IMR-90 (cell line): ENCODE measurements around the gene CPNE9. TPM values are rescaled to one million over a fixed set of nuclear protein-coding genes. Genes with fewer than 3 reads are reported as not detected.

Experiments
- ATAC-seq: fragments of 200-7000 bp; cut with Tn5 transposase; 2 replicates; pipeline ENCODE4 v1.9.1; 2020; ENCODE audit warnings: low read depth, mild to moderate bottlenecking, moderate library complexity
- BruUV-seq: library from RNA; stranded (reverse); fragments of 400-500 nt; replicated peaks from 2 replicates; lab custom pipeline; 2021; lab: Mats Ljungman, UMichigan
- CTCF ChIA-PET: fragments of 300-600 bp; formaldehyde crosslinking; extraction: SDS; loops from one replicate; lab custom pipeline; 2021; ENCODE audit warnings: antibody characterized with exemption; lab: Yijun Ruan, JAX
- POLR2A ChIA-PET: fragments of 300-600 bp; sonication (Branson Sonifier 250); formaldehyde crosslinking; loops from one replicate; lab custom pipeline; 2022; ENCODE audit warnings: antibody characterized with exemption; ENCODE audit not compliant: unreplicated experiment; lab: Charles Lee
- DNase-seq: peaks from one replicate; pipeline ENCODE4 v3.0.0; 2013
- H2AFZ ChIP-seq: replicated peaks from 2 replicates; pipeline ENCODE3; 2013; ENCODE audit warnings: low read length, mild to moderate bottlenecking; ENCODE audit not compliant: poor library complexity
- H2AK5ac ChIP-seq: 2 replicates; pipeline ENCODE4 v1.6.1; 2013; ENCODE audit warnings: low read depth, low read length, inconsistent platforms
- H2AK9ac ChIP-seq: replicated peaks from 2 replicates; pipeline ENCODE3; 2013; ENCODE audit warnings: mild to moderate bottlenecking, low read depth, low read length, moderate library complexity; ENCODE audit not compliant: poor library complexity
- H2BK120ac ChIP-seq: 2 replicates; pipeline ENCODE4 v1.6.1; 2013; ENCODE audit warnings: low read depth, low read length, inconsistent platforms
- H2BK15ac ChIP-seq: 3 replicates; pipeline ENCODE4 v1.6.1; 2013; ENCODE audit warnings: low read depth, low read length, inconsistent platforms
- H2BK20ac ChIP-seq: 2 replicates; pipeline ENCODE4 v1.6.1; 2013; ENCODE audit warnings: low read depth, mild to moderate bottlenecking, inconsistent platforms, low read length, moderate library complexity
- H2BK5ac ChIP-seq: 2 replicates; pipeline ENCODE4 v1.6.1; 2013; ENCODE audit warnings: mild to moderate bottlenecking, low read depth, low read length, inconsistent platforms; ENCODE audit not compliant: poor library complexity, severe bottlenecking
- H3K14ac ChIP-seq: replicated peaks from 2 replicates; pipeline ENCODE4 v1.6.1; 2013; ENCODE audit warnings: low read depth, low read length, inconsistent platforms
- H3K18ac ChIP-seq: 2 replicates; pipeline ENCODE4 v1.6.1; 2013; ENCODE audit warnings: low read depth, low read length, control low read depth
- H3K23ac ChIP-seq: 2 replicates; pipeline ENCODE4 v1.6.1; 2013; ENCODE audit warnings: low read depth, low read length, inconsistent platforms
- H3K27ac ChIP-seq: 2 replicates; pipeline ENCODE4 v1.5.1; 2013; ENCODE audit warnings: mild to moderate bottlenecking, control low read depth, low read length; ENCODE audit not compliant: insufficient read depth
- H3K27me3 ChIP-seq: 2 replicates; pipeline ENCODE4 v1.6.1; 2013; ENCODE audit warnings: low read length; ENCODE audit not compliant: control insufficient read depth, insufficient read depth
- H3K36me3 ChIP-seq: 2 replicates; pipeline ENCODE4 v1.6.1; 2013; ENCODE audit warnings: low read length, mixed read lengths; ENCODE audit not compliant: control insufficient read depth, insufficient read depth
- H3K4ac ChIP-seq: 2 replicates; pipeline ENCODE4 v1.6.1; 2013; ENCODE audit warnings: low read depth, low read length, inconsistent platforms
- H3K4me1 ChIP-seq: 2 replicates; pipeline ENCODE4 v1.6.1; 2013; ENCODE audit warnings: low read length, mixed read lengths; ENCODE audit not compliant: control insufficient read depth, insufficient read depth
- H3K4me2 ChIP-seq: 2 replicates; pipeline ENCODE4 v1.6.1; 2013; ENCODE audit warnings: low read depth, mild to moderate bottlenecking, control low read depth, low read length, moderate library complexity
- H3K4me3 ChIP-seq: 2 replicates; pipeline ENCODE4 v1.5.1; 2013; ENCODE audit warnings: low read depth, mild to moderate bottlenecking, control low read depth, low read length, moderate library complexity; ENCODE audit not compliant: insufficient read depth
- H3K56ac ChIP-seq: 2 replicates; pipeline ENCODE4 v1.6.1; 2013; ENCODE audit warnings: low read length, inconsistent platforms; ENCODE audit not compliant: insufficient read depth; ENCODE audit errors: extremely low read depth
- H3K79me1 ChIP-seq, 2 experiments: 2 replicates each; pipeline ENCODE4 v1.6.1; 2013; ENCODE audit warnings: low read length in 2 of 2, inconsistent platforms in 1 of 2, low read depth in 1 of 2
- H3K9ac ChIP-seq: 2 replicates; pipeline ENCODE4 v1.6.1; 2013; ENCODE audit warnings: low read depth, low read length, control low read depth
- H3K9me1 ChIP-seq: 2 replicates; pipeline ENCODE4 v1.6.1; 2013; ENCODE audit warnings: low read length, inconsistent platforms; ENCODE audit not compliant: insufficient read depth
- H3K9me3 ChIP-seq: 2 replicates; pipeline ENCODE4 v1.6.1; 2013; ENCODE audit warnings: low read length; ENCODE audit not compliant: control insufficient read depth, insufficient read depth
- H4K20me1 ChIP-seq: 2 replicates; pipeline ENCODE4 v1.6.1; 2013; ENCODE audit warnings: low read length, inconsistent platforms; ENCODE audit not compliant: insufficient read depth
- H4K5ac ChIP-seq: 2 replicates; pipeline ENCODE4 v1.6.1; 2013; ENCODE audit warnings: mild to moderate bottlenecking, low read depth, low read length, control low read depth
- H4K8ac ChIP-seq, 2 experiments: 2 replicates each; pipeline ENCODE4 v1.6.1; 2013; ENCODE audit warnings: low read depth in 2 of 2, low read length in 2 of 2, control low read depth in 1 of 2, inconsistent platforms in 1 of 2
- H4K91ac ChIP-seq: 2 replicates; pipeline ENCODE4 v1.6.1; 2013; ENCODE audit warnings: low read depth, low read length, inconsistent platforms; ENCODE audit not compliant: insufficient read depth
- BHLHE40 ChIP-seq: fragments of 150-350 bp; IDR thresholded peaks from 2 replicates; pipeline ENCODE4 v1.6.1; 2016; ENCODE audit warnings: mild to moderate bottlenecking, low read depth, low read length
- CHD1 ChIP-seq: IDR thresholded peaks from 2 replicates; pipeline ENCODE4 v1.6.1; 2012; ENCODE audit warnings: low read depth, low read length, improper control_type of control experiment
- FOS ChIP-seq: fragments of 150-350 bp; IDR thresholded peaks from 2 replicates; pipeline ENCODE4 v1.6.1; 2016; ENCODE audit warnings: low read depth, low read length
- NFE2L2 ChIP-seq: fragments of 150-350 bp; IDR thresholded peaks from 2 replicates; pipeline ENCODE4 v1.6.1; 2016; ENCODE audit warnings: low read depth, mild to moderate bottlenecking, low read length
- RAD21 ChIP-seq: IDR thresholded peaks from 2 replicates; pipeline ENCODE4 v1.6.1; 2012; ENCODE audit warnings: low read length, improper control_type of control experiment
- whole genome bisulfite sequencing, 2 experiments: methylation state at CpG; one replicate each; pipeline versions ENCODE4 v1.1.5 to v1.1.7; 2013; ENCODE audit warnings: missing lambda C conversion rate in 2 of 2; ENCODE audit not compliant: insufficient read length in 1 of 2; ENCODE audit errors: extremely low coverage in 2 of 2; 5-methylcytosine and 5-hydroxymethylcytosine counted together
- dilution Hi-C: fragments of 300-500 bp; cut with HindIII; formaldehyde crosslinking; loops from one replicate; pipeline ENCODE4 v1.14.3; 2018; ENCODE audit warnings: low sequenced_read_pairs; ENCODE audit not compliant: unreplicated experiment
- in situ Hi-C: fragments of 300-500 bp; cut with MboI; formaldehyde crosslinking; loops from 3 replicates; pipeline ENCODE4 v1.14.3; 2019; ENCODE audit warnings: low sequenced_read_pairs, inconsistent platforms, mixed read lengths
- intact Hi-C: fragments of 100-400 bp; cut with micrococcal nuclease; formaldehyde crosslinking; loops from 2 replicates; pipeline ENCODE4 v1.10.0; 2022
- polyA plus RNA-seq, 3 experiments: library from polyadenylated mRNA; depleted of rRNA; stranded (reverse); fragments of >200 nt; gene quantifications; 2 replicates each; pipeline ENCODE4 v1.2.3, GENCODE V29; 2012; ENCODE audit warnings: low replicate concordance in 1 of 3
- total RNA-seq: library from RNA; depleted of rRNA; stranded (reverse); fragments of >200 nt; gene quantifications from 2 replicates; pipeline ENCODE4 v1.2.3, GENCODE V29; 2012
- TF ChIP-seq, protein P1 (sequence below): conservative IDR thresholded peaks from 2 replicates; pipeline ENCODE4 v1.5.1; 2012; ENCODE audit warnings: mild to moderate bottlenecking, low read depth, low read length, improper control_type of control experiment

Gene CPNE9
- total and polyA plus RNA-seq, 2 of the 4 experiments (the other 2 are of a cell fraction): not detected

- WGBS, 2 experiments: no CpG with 5 or more reads among the region's 7 CpGs
- Histone ChIP-seq H4K5ac (no peak overlapping the region), H2BK20ac (no peak overlapping the region), H2BK15ac (no peak overlapping the region), H3K4me3 (no peak overlapping the region), H2AFZ (no peak overlapping the region), H3K27me3 (no peaks in the 10 kb centered on the region), H3K4ac (no peak overlapping the region), H3K79me1 (no peaks in the 10 kb centered on the region), H3K9me3 (no peaks in the 10 kb centered on the region), H3K27ac (no peak overlapping the region), H2BK120ac (no peak overlapping the region), H3K23ac (no peak overlapping the region), H3K4me1 (peaks cover 3% of the 10 kb centered on the region; the same call in 1 of the 2 replicates), H3K4me2 (no peak overlapping the region), H3K14ac (no peak overlapping the region), H3K18ac (no peak overlapping the region), H4K91ac (no peak overlapping the region), H4K20me1 (no peaks in the 10 kb centered on the region), H3K9ac (no peak overlapping the region), H3K9me1 (peaks cover 3% of the 10 kb centered on the region), H2AK9ac (no peak overlapping the region), H3K36me3 (peaks cover 68% of the 10 kb centered on the region), H2AK5ac (no peak overlapping the region), H4K8ac (no peak overlapping the region), H3K56ac (no peak overlapping the region), H2BK5ac (no peak overlapping the region)
- TF ChIP-seq NFE2L2 (no peak), FOS (no peak), CHD1 (no peak), RAD21 (no peak), BHLHE40 (no peak)
- TF ChIP-seq, protein P1, sequence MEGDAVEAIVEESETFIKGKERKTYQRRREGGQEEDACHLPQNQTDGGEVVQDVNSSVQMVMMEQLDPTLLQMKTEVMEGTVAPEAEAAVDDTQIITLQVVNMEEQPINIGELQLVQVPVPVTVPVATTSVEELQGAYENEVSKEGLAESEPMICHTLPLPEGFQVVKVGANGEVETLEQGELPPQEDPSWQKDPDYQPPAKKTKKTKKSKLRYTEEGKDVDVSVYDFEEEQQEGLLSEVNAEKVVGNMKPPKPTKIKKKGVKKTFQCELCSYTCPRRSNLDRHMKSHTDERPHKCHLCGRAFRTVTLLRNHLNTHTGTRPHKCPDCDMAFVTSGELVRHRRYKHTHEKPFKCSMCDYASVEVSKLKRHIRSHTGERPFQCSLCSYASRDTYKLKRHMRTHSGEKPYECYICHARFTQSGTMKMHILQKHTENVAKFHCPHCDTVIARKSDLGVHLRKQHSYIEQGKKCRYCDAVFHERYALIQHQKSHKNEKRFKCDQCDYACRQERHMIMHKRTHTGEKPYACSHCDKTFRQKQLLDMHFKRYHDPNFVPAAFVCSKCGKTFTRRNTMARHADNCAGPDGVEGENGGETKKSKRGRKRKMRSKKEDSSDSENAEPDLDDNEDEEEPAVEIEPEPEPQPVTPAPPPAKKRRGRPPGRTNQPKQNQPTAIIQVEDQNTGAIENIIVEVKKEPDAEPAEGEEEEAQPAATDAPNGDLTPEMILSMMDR: no peak
- BruUV-seq: no TSS peak
- CTCF ChIA-PET: no interaction called here
- intact Hi-C loops: no loop called here
- POLR2A ChIA-PET: interaction anchor here (0.6 kb wide), 1 partner anchor 32 kb away, joined by 4 read pairs; the partner anchor contains the start of gene MTMR14
- dilution Hi-C loops: no loop called here
- no peak for ATAC-seq
- no peak for DNase-seq
- in situ Hi-C loops: no loop called here
Observed at GRCh38 chr3:9681011-9681722, 22.5 kb upstream of the CPNE9 start.
